Measurements from ENCODE around the gene MARVELD1.

- TF ChIP-seq POLR2A (IDR thresholded peaks at IDR 0.05; ENCODE audit: low read depth, low read length): no peak
- TF ChIP-seq CTCF (conservative IDR thresholded peaks at IDR 0.05; ENCODE audit: low read depth, low read length): no peak
- TF ChIP-seq ELK1 (IDR thresholded peaks at IDR 0.05; ENCODE audit: borderline replicate concordance, low read depth, low read length): no peak
- no peak for TF ChIP-seq RAD21 (IDR thresholded peaks at IDR 0.05; ENCODE audit: low read length)
- TF ChIP-seq SMC3 (IDR thresholded peaks at IDR 0.05; ENCODE audit: low read depth, low read length): no peak
- no peak for TF ChIP-seq CEBPB (IDR thresholded peaks at IDR 0.05; ENCODE audit: low read depth, low read length)
- no peak for TF ChIP-seq BHLHE40 (IDR thresholded peaks at IDR 0.05; ENCODE audit: low read depth, low read length)
- no peak for TF ChIP-seq RCOR1 (IDR thresholded peaks at IDR 0.05; ENCODE audit: insufficient replicate concordance, low read length)
- TF ChIP-seq MAFK (IDR thresholded peaks at IDR 0.05; ENCODE audit: low read depth, low read length): no peak
- TF ChIP-seq RFX5 (IDR thresholded peaks at IDR 0.05; ENCODE audit: low read depth, low read length): no peak
- no peak for TF ChIP-seq MXI1 (IDR thresholded peaks at IDR 0.05; ENCODE audit: borderline replicate concordance, low read depth, low read length)
- TF ChIP-seq MAZ (IDR thresholded peaks at IDR 0.05; ENCODE audit: borderline replicate concordance, low read depth, low read length): no peak
- no peak for TF ChIP-seq CHD1 (IDR thresholded peaks at IDR 0.05; ENCODE audit: low read depth, low read length)
Measured at GRCh38 chr10:97752956-97753355, 39.4 kb downstream of the MARVELD1 start.

All from IMR-90 (cell line).